Measurements from ENCODE around the gene C1orf115.
A peak's percentile ranks its signal among the peaks of the same experiment; 100 is the strongest.
"Not testable (repeated sequence)": the region's sequence is repeated elsewhere in the genome, so short reads cannot be mapped to it uniquely, and the experiment has no call there.

C1orf115 gene, protein sequence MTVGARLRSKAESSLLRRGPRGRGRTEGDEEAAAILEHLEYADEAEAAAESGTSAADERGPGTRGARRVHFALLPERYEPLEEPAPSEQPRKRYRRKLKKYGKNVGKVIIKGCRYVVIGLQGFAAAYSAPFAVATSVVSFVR

GRCh38 chr1:220690140-220691052, at the start of gene C1orf115:
C1orf115 (plus strand) TSS chr1:220690363; CDS start chr1:220690403, 40 bp downstream.
- peak; percentile 87 for DNase-seq

DNA sequence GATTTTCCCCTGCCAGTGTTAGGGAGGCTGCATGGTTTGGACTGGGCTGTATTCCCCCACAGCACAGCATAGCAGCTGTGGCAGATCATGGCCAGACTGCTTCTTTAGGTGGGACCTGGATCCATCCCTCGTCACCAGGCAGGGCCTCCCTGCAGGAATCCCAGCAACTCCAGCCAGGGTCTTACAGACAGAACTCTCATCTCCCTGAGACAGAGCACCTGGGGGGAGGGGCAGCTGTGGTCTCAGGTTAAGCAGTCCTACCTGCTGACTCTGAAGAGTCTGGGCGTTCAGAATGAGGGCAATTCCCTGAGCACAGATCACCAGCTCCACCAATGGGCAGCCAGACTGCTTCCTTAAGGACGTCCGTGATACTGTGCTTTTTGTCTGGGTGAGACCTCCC, 47.9 kb upstream of the C1orf115 start:
- no peak for DNase-seq

DNA sequence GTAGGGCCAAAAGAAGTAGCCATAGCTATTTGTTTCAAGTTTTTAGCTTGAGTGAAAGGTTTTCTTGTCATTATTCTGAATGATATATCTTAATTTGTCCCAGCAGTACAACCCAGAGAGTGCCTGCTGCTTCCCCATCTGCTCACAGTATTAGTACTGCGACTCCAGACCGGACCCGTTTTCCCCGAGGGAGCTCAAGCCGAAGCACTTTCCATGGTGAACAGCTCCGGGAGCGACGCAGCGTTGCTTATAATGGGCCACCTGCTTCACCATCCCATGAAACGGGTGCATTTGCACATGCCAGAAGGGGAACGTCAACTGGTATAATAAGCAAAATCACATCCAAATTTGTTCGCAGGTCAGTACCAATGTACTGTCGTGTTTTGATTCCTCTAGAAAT, 37.2 kb upstream of the C1orf115 start:
- no peak for DNase-seq

DNA sequence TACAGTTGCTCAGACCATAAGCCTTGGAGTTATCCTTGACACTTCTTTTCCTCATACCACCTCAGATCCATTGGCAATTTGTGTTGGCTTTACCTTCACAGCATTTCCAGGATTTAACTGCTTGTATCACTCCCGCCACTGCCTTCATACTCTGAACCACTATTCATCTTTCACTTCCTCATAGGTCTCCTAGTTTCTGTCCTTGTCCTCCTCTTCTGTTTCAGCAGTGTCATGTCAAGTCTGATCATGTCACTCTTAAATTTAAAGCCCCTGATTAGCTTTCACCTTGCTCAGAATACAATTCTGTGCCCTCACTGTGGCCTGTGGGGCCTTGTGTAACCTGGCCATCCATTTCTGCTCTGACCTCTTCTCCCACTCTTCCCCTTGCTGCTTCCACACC, 34.7 kb upstream of the C1orf115 start:
- no peak for DNase-seq

DNA sequence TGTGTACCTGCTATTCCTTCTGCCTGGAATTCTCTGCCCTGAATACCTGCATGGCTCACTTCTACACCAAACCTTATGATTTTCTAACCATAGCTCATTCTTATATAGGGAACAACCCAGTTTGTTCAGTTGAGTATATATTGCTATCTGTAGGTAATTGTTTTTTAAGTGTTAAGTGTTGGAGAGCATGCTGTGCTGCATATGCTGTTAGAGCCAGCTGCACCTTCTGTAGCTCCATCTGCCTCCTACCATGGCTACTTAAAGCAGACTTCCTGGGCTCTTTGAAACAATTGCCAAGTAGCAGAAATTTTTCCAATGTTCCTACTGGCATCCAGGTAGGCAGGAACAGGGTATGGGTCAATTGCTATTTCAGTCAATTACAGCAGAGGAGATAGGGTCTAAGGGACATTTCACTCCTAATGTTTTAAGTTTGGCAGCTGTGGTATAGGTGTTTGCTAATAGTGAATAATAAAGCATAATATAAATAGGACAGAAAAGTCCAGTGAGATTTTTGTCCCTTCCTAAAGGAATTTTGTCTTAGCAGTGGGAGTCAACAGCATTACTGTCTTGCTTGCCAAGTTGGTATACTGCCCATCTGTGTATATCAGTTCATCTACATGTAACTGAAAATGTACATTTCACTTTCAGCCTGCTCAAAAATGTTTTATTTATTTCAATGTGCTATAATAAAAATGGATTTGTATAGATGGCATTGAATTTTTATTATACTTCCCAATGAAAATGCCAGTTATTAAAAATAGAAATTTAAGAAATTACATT, 34.0 kb upstream of the C1orf115 start:
- no peak for DNase-seq

GRCh38 chr1:220666349-220666748, 23.8 kb upstream of the C1orf115 start:
- no peak for DNase-seq

DNA sequence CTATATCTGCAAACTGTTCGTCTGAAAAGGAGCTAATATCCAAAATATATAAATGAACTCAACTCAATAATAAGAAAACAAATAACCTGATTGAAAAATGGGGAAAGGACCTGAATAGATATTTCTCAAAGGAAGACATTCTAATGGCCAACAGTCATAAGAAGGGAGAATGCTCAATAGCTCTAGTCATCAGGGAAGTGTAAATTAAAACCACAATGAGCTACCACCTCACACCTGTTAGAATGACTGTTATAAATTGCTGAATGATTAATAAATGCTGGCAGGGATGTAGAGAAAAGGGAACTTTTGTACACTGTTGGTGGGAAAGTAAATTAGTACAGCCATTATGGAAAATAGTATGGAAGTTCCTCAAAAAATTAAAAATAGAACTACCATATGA, 21.2 kb upstream of the C1orf115 start:
- no peak for DNase-seq

- no peak for DNase-seq
These were observed 19.8 kb upstream of the C1orf115 start for GRCh38 chr1:220670365-220670764.

DNA sequence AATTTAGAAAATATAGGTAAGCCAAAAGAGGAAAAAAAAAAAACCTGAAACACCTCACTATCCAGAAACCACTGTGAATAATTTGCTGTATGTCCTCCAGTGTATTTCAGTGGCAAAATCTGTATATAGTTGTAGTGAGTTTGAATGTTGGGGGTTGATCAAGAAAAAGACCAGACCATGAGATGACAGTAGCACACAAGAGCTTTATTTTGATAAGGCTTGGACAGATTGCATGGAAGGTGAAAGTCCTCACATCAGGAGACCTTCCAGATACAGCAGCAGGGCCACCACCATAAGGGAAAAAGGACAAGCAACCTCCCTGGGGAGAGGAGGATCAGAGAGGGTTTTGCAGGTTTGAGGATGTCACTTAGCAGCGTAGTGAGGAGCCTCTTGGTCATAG, 16.2 kb upstream of the C1orf115 start:
- no peak for DNase-seq

DNA sequence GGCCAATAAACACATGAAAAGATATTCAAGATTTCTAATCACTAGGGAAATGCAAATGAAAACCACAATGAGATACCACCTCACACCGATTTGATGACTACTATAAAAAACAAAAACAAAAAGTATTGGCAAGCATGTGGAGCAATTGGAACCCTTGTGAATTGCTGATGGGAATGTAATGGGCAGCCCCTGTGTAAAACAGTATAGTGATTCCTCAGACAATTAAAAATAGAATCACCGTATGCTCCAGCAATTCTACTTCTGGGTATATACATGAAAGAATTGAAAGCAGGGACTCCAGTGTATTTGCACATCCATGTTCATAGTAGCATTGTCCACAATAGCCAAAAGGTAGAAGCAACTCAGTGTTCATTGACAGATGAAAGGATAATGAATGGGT, 12.9 kb upstream of the C1orf115 start:
- DNase-seq = no peak

DNA sequence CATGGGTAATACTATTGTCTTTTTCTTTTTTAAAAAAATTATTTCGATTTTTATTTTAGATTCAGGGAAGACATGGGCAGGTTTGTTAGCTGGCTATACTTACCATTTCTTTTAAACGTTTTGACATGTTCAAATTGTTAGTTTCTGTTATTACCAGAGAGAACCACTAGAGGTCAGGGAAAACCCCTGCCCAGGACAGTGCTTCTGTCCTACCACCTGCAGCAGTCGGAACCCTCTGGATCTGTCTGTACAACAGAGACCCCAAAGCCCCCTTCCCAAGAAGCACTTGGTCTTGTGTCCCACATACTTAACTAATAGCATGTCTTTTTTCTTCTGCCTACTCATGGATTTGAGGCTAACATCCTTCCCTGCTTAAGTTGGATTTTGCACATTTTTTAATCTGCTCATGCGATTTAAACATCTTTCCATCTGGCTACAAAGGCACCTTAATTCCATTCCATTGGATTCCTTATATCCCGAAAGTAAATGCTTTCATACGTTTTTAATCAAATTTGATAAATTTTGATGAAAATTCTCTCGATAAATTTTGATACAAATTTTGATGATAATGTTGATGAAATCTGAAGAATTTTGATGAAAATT, 10.0 kb upstream of the C1orf115 start:
- DNase-seq = no peak

- no peak for DNase-seq
These were observed 8.8 kb upstream of the C1orf115 start for GRCh38 chr1:220681220-220681880.

DNA sequence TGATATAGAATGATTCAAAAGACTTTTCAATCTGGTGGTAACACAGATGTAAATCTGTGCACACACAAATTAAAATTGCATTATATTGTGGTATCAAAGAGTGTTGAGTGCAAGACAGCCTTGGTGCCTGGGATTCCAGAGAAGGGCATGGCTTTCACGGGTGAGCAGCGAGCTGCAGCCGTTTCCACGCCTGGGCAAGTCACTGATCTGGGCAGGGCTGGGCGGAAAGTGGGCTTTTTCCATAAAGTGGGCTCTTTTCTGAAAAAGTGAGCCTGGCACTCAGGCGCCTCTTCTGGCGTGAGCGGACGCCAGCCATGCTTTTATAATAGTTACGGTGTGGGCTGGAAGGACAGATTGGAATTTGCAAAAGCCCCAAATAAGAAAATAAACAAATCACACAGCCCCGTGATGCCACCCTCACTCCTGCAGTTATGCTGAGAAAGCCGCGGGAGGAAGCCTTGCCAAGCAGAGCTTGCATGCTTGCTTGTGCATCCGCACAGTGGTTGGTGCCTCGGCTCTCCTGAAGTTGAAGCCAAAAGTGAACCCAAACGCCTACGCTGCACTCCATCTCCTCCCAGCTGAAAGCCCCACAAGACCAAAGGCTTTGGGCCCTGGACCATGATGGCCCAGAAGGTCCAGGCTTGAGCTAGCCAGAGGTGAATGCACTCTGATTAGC, 7.1 kb upstream of the C1orf115 start:
- DNase-seq = no peak

DNA sequence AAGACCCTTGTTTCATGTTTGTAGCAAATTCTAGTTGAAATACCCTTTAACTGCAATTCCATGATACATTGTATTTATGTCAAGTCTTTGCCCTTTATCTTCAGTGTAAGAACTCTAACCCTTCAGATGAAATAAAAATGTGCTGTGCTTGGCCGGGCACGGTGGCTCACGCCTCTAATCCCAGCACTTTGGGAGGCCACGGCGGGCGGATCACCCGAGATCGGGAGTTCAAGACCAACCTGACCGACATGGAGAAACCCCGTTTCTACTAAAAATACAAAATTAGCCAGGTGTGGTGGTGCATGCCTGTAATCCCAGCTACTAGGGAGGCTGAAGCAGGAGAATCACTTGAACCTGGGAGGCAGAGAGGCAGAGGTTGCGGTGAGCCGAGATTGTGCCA, 6.4 kb upstream of the C1orf115 start:
- DNase-seq = not testable (repeated sequence)

DNA sequence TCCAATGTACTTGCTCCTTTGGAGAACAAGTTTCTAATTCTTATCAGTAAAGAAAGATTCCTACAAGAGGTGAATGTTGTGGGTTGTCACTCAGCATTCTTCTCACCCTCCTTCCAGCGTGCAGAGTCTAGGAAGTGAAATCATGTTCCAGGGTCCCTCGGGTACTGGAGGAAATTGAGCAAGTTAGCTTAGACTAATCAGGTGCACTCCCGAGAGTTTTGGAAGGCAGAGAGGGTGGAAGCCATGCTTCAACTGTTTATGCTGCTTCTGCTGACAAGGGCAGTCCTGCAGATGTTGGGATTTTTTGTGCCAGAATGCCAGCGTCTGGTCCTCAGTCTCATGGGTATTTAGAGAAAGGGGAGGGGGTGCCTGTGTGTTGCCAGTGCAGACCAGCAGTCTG, 5.3 kb upstream of the C1orf115 start:
- no peak for DNase-seq

GRCh38 chr1:220685879-220686278, 4.3 kb upstream of the C1orf115 start:
- DNase-seq = no peak

DNA sequence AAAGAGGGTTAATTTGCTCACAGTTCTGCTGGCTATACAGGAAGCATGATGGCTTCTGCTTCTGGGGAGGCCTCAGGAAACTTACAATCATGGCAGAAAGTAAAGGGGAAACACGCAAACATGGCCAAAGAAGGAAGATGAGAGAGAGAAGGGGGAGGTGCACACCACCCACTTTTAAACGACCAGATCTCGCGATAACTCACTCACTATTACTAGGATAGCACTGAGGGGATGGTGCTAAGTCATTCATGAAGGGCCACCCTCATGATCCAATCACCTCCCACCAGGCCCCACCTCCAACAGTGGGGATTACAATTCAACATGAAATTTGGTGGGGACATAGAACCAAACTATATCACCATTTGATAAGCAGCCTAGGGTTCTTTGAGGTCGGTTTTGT, 2.4 kb upstream of the C1orf115 start:
- no peak for DNase-seq

DNA sequence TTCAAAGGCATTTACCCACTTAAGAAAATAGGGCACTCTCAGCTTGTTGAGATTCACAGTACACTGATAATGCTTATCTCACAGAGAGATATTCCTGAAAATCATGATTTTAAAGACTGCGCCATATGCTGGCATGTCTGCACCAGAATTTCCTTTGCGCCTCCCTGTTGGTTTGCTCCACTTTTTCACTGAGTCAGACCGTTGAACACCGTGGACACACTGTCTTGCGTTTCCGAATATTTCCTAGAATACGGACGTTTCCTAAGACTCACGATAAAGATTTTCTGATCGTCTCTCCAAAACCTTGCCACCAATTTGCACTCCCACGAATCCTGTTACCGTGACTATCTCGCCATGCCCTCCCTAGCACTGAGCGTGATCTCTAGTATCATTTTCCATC, 497 bp upstream of the C1orf115 start:
- no peak for DNase-seq

- DNase-seq = no peak
These were observed 1.0 kb downstream of the C1orf115 start for GRCh38 chr1:220691053-220691684.

DNA sequence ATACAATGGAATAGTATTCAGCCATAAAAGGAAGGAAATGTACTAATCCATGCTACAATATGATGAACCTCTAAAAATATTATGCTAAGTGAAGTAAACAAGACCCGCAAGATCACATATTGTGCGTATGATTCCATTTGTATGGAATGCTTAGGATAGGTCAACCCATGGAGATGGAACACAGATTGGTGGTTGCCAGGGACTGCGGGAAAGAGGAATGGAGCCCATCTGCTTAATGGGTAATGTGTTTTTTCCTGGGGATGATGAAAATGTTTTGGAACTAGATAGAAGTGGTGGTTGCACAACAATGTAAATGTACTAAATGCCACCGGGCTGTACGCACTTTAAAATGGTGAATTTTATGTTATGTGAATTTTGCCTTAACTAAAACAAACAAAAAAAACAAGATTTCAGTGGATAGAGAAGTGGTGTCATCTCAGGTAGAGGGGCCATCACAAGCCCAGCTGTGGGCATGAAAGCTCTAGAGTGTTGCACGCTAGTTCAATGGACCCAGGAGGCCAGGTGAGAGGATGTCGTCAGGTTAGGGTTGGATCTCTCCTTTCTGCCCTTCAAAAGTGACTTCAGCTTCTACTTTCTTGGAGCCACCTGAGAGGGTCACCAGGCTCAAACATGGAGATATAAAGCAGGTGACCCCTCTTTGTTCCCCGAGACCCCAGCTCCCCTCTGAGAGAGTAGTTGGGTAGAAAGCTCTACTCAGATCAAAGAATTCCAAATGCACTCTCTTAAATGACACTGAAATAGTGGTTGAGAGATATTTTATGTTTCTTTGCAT, 2.5 kb downstream of the C1orf115 start:
- no peak for DNase-seq

DNA sequence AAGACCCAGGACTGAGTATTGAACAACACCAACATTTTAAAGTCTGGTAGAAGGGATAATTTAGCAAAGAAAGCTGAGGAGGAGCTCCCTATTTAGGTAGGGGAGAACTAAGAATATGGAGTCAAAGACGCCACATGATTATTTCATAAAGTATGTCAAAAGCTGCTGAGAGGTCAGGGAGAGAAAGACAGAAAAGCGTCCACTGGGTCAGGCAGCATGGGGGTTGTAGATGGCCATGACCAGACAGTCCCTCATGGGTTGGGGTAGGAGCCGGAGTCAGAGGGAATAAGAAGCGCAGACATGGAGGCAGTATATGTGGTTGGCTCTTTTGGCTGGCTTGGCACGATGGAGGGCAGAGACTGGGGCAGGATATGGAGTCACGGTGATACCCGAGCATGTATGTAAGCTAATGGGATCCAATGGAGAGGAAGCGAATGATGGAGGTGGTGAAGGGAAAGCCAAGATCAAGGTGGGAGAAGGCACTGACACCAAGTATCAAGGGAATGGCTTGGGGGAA, 4.8 kb downstream of the C1orf115 start:
- no peak for DNase-seq
